HepG2 (cell line): ENCODE data around the gene PSORS1C2. TPM values are rescaled to one million over a fixed set of nuclear protein-coding genes. Genes with fewer than 3 reads are reported as not detected.

ENCODE experiments used
- AKAP8 ChIP-seq: sonication (generic); formaldehyde crosslinking; IDR thresholded peaks from 2 replicates; pipeline ENCODE4 v1.5.1; 2020; ENCODE audit warnings: mild to moderate bottlenecking, missing genetic modification reagents
- ATF5 ChIP-seq: sonication (generic); formaldehyde crosslinking; IDR thresholded peaks from 2 replicates; pipeline ENCODE4 v1.4.0; 2020; ENCODE audit warnings: mild to moderate bottlenecking, low read depth, missing genetic modification reagents
- ATF7-NPFF ChIP-seq: sonication (generic); formaldehyde crosslinking; IDR thresholded peaks from 2 replicates; pipeline ENCODE4 v1.8.1; 2023; ENCODE audit warnings: mild to moderate bottlenecking, low read depth, missing genetic modification reagents, moderate library complexity
- BORCS8-MEF2B ChIP-seq: sonication (generic); formaldehyde crosslinking; IDR thresholded peaks from 2 replicates; pipeline ENCODE4 v1.8.0; 2022; ENCODE audit warnings: mild to moderate bottlenecking, missing genetic modification reagents
- GRHL1 ChIP-seq: sonication (generic); formaldehyde crosslinking; conservative IDR thresholded peaks from 2 replicates; pipeline ENCODE4 v1.8.0; 2022; ENCODE audit warnings: missing genetic modification reagents
- HDAC6 ChIP-seq: fragments of 200-600 bp; sonication (generic); IDR thresholded peaks from 2 replicates; pipeline ENCODE4 v1.7.0; 2017; ENCODE audit warnings: mild to moderate bottlenecking, antibody characterized with exemption, low read length, low read depth
- HMGA1 ChIP-seq: sonication (generic); formaldehyde crosslinking; conservative IDR thresholded peaks from 2 replicates; pipeline ENCODE4 v1.4.0; 2020; ENCODE audit warnings: missing genetic modification reagents
- HNRNPL ChIP-seq: fragments of 200-400 bp; formaldehyde crosslinking; IDR thresholded peaks from 2 replicates; pipeline ENCODE4 v1.6.1; 2017; ENCODE audit warnings: mild to moderate bottlenecking, low read depth, low read length
- JUND ChIP-seq: sonication (generic); formaldehyde crosslinking; IDR thresholded peaks from 2 replicates; pipeline ENCODE4 v1.8.0; 2022; ENCODE audit warnings: mild to moderate bottlenecking, missing genetic modification reagents
- MED1 ChIP-seq: sonication (generic); formaldehyde crosslinking; IDR thresholded peaks from 2 replicates; pipeline ENCODE4 v1.4.0; 2020; ENCODE audit warnings: missing genetic modification reagents
- MEF2D ChIP-seq: sonication (generic); formaldehyde crosslinking; IDR thresholded peaks from 2 replicates; pipeline ENCODE4 v1.5.1; 2020; ENCODE audit warnings: mild to moderate bottlenecking, missing genetic modification reagents
- NCOR1 ChIP-seq: fragments of 200-600 bp; sonication (generic); IDR thresholded peaks from 2 replicates; pipeline ENCODE4 v1.7.0; 2017; ENCODE audit warnings: antibody characterized with exemption, low read length, borderline replicate concordance
- NFRKB ChIP-seq: fragments of 450-650 bp; IDR thresholded peaks from 2 replicates; pipeline ENCODE4 v1.6.1; 2017
- NONO ChIP-seq, 2 experiments: fragments of 450-650 bp in 1 of 2; sonication (generic) in 1 of 2; formaldehyde crosslinking in 1 of 2; IDR thresholded peaks in 1 of 2; conservative IDR thresholded peaks in 1 of 2; 2 replicates each; pipeline versions ENCODE4 v1.6.1 to v1.8.0; 2017 to 2022; ENCODE audit warnings: mild to moderate bottlenecking in 1 of 2, missing genetic modification reagents in 1 of 2, moderate library complexity in 1 of 2
- NRL ChIP-seq: sonication (generic); formaldehyde crosslinking; IDR thresholded peaks from 2 replicates; pipeline ENCODE4 v1.5.0; 2020; ENCODE audit warnings: missing genetic modification reagents, mild to moderate bottlenecking, moderate library complexity, borderline replicate concordance
- POLR2AphosphoS2 ChIP-seq: IDR thresholded peaks from 2 replicates; pipeline ENCODE4 v1.6.1; 2011; ENCODE audit warnings: low read depth, low read length, improper control_type of control experiment
- RFXAP ChIP-seq: sonication (generic); formaldehyde crosslinking; IDR thresholded peaks from 2 replicates; pipeline ENCODE4 v1.4.0; 2020; ENCODE audit warnings: missing genetic modification reagents, borderline replicate concordance
- SMARCC2 ChIP-seq: fragments of 450-650 bp; IDR thresholded peaks from 2 replicates; pipeline ENCODE4 v1.6.1; 2017; ENCODE audit warnings: antibody characterized with exemption, mild to moderate bottlenecking
- THYN1 ChIP-seq: sonication (generic); formaldehyde crosslinking; IDR thresholded peaks from 2 replicates; pipeline ENCODE4 v1.8.1; 2023; ENCODE audit warnings: low read depth, mild to moderate bottlenecking, moderate library complexity, missing genetic modification reagents, borderline replicate concordance
- ZHX1 ChIP-seq: sonication (generic); formaldehyde crosslinking; IDR thresholded peaks from 2 replicates; pipeline ENCODE4 v1.8.1; 2022; ENCODE audit warnings: low read depth, mild to moderate bottlenecking, missing genetic modification reagents
- ZNF251 ChIP-seq: sonication (generic); formaldehyde crosslinking; IDR thresholded peaks from 2 replicates; pipeline ENCODE4 v1.9.0; 2021; ENCODE audit warnings: mild to moderate bottlenecking, missing genetic modification reagents
- ZNF354B ChIP-seq: sonication (generic); formaldehyde crosslinking; IDR thresholded peaks from 2 replicates; pipeline ENCODE4 v1.8.0; 2022; ENCODE audit warnings: mild to moderate bottlenecking, missing genetic modification reagents
- ZNF468 ChIP-seq: sonication (generic); formaldehyde crosslinking; IDR thresholded peaks from 2 replicates; pipeline ENCODE4 v1.8.0; 2022; ENCODE audit warnings: mild to moderate bottlenecking, moderate library complexity, missing genetic modification reagents
- ZNF570 ChIP-seq: sonication (generic); formaldehyde crosslinking; IDR thresholded peaks from 2 replicates; pipeline ENCODE4 v1.4.0; 2020; ENCODE audit warnings: mild to moderate bottlenecking, missing genetic modification reagents, borderline replicate concordance
- ZNF839 ChIP-seq: sonication (generic); formaldehyde crosslinking; IDR thresholded peaks from 2 replicates; pipeline ENCODE4 v1.4.0; 2020; ENCODE audit warnings: missing genetic modification reagents, mild to moderate bottlenecking, borderline replicate concordance
- polyA plus RNA-seq, 8 experiments: library from polyadenylated mRNA; depleted of rRNA in 3 of 8; stranded (reverse) in 7 of 8; unstranded in 1 of 8; fragments of >200 nt; fragmentation: Illumina TruSeq in 4 of 8; extraction: Trizol in 4 of 8; gene quantifications; 2 replicates each; pipeline versions ENCODE4 v1.2.1 to v1.2.3, GENCODE V29; 2011 to 2016; ENCODE audit warnings: low read depth in 4 of 8, missing spikeins in 1 of 8, mixed read lengths in 1 of 8; ENCODE audit not compliant: insufficient read depth in 1 of 8
- total RNA-seq, 5 experiments: library from RNA; depleted of rRNA; stranded (reverse); fragments of >200 nt; fragmentation: Illumina TruSeq; extraction: Trizol; gene quantifications; 2 replicates each; pipeline ENCODE4 v1.2.3, GENCODE V29; 2016; ENCODE audit warnings: low read depth in 1 of 5

PSORS1C2 gene
- total and polyA plus RNA-seq, 2 of the 13 experiments (the other 11 are each of a cell fraction or from before 2014, with no cell fraction given) = not detected

GRCh38 chr6:31186052-31186734, 47.3 kb upstream of the PSORS1C2 start (continued):
- TF ChIP-seq SMARCC2 (no peak), ZNF468 (CRISPR knock-in tag) (0 out of 2 replicates have a peak, but pooled peaks have one; percentile 58), MEF2D (CRISPR knock-in tag) (peak; percentile 93), HDAC6 (no peak), MED1 (peak; percentile 70; the same call in 1 of the 2 replicates), ATF5 (CRISPR knock-in tag) (no peak), NFRKB (no peak), ZHX1 (no peak), BORCS8-MEF2B (CRISPR knock-in tag) (peak; percentile 75), ATF7-NPFF (CRISPR knock-in tag) (peak; percentile 32; the same call in 1 of the 2 replicates), NONO (IDR thresholded peaks at IDR 0.05) (no peak), NONO (CRISPR knock-in tag; conservative IDR thresholded peaks at IDR 0.05) (no peak), HNRNPL (0 out of 2 replicates have a peak, but pooled peaks have one; percentile 52), ZNF354B (CRISPR knock-in tag) (0 out of 2 replicates have a peak, but pooled peaks have one; percentile 21), GRHL1 (CRISPR knock-in tag) (no peak), ZNF839 (CRISPR knock-in tag) (0 out of 2 replicates have a peak, but pooled peaks have one; percentile 52), JUND (CRISPR knock-in tag) (no peak), RFXAP (CRISPR knock-in tag) (no peak), NCOR1 (no peak), ZNF251 (CRISPR knock-in tag) (no peak), HMGA1 (CRISPR knock-in tag) (no peak), POLR2AphosphoS2 (no peak), ZNF570 (CRISPR knock-in tag) (no peak), AKAP8 (CRISPR knock-in tag) (no peak), NRL (CRISPR knock-in tag) (peak; percentile 87), THYN1 (CRISPR knock-in tag) (0 out of 2 replicates have a peak, but pooled peaks have one; percentile 34)
